ENCODE measurements around the gene GYS1.

The GYS1 gene

DNA sequence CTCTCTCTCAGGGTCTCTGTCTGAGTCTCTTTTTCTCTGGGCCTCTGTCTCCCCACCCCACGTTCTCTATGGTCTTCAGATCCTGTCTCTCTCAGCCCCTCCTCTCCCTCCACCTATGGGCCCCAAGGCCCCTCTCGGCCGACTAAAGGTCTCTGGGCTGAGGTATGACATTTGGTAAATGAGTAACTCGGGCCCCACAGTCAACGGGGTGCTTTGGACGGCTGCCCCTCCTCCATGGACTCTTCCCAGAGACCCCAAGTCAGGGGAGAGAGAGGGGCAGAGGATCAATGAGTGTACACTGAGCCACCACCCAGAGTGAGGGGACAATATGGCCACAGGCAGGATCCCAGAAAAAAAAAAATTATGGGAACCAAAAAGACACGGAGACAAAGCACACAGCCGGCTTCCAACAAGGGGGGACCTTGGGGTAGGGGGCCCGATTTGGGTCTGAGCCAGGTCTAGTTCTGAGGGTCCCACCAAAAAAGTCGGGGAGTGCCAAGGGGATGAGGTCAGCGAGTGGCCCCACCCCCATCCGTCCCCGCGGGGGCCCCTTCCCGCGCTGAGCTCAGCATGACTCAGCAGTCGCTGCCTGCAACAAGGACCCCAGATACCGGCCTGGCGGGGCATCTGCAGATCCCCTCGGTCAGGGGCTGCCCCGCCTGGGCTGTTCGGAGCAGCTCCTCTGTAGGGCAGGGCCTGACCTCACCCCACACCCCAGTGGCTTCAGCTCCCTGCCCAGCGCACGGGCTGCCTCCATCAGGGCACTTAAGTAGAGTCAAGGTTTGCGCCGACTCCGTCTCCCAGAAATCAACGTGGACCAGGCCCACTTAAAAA, 29.5 kb downstream of the GYS1 start:
- peak; percentile 43 for DNase-seq (ENCODE audit: low read depth)

DNA sequence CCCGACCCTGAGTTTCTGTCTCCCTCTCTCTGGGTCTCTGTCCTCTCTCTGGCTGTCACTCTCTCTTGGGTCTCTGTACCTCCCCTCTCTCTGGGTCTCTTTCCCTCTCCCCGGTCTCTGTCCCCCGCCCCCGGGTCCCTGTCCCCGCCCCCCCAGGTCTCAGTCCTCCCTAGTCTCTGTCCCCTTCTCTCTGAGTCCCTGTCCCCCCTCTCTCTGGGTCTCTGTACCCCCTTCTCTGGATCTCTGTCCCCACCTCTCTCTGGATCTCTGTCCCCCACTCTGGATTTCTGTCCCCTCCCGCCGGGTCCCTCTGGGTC, 30.3 kb downstream of the GYS1 start:
- DNase-seq (ENCODE audit: low read depth), result no peak

DNA sequence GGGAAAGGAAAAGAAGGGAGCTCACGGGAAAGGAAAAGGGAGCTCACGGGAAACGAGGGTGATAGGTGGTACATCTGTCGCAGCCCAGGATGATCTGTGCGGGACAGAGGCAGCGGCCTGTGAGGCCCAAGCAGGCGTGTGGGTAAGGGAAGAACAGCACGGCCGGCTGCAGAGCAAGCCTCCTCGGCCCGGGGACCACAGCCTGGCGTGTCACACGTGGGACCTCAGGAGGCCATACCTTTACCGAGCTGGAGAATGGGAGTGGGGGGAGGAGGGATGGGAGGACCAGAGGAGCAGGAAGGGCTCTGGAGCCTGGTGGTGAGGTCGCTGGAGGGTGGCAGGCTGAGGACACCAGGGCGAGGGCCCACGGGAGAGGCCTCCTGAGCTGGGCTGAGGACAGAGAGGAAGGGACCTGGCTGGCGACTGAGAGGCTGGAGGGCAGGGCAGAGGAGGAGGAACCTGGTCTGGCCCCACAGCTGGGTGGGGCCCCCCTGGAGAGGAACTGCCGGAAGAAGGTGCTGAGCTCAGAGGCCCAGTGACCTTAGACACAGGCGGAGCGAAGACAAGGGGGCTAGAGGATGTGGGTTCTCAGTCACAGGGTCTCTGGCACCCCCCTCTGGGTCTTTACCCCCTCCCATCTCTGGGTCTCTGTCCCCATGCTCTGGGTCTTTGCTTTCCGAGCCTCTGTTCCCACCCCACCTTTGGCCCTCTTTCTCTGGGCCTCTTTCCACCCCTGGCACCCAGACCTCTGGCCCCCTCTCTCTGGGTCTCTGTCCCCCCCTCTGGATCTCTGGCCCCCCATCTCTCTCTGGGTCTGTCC, 30.9 kb downstream of the GYS1 start:
- no peak for DNase-seq (ENCODE audit: low read depth)

DNA sequence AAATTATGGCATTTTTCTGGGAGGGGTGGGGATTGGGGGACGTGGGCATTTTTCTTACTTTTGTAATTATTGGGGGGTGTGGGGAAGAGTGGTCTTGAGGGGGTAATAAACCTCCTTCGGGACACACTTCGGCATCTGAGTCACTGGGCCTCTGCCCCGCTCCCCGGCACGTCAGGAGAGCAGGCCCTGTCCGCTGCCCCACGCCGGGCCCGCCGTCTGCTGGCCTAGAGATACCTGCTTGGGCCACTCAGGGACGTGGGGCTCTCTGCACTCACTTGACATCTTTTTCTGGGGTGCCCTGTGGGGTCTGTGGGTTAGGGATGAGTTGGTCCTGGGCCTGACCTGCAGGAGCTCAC, 31.5 kb downstream of the GYS1 start:
- no peak for DNase-seq (ENCODE audit: low read depth)

DNA sequence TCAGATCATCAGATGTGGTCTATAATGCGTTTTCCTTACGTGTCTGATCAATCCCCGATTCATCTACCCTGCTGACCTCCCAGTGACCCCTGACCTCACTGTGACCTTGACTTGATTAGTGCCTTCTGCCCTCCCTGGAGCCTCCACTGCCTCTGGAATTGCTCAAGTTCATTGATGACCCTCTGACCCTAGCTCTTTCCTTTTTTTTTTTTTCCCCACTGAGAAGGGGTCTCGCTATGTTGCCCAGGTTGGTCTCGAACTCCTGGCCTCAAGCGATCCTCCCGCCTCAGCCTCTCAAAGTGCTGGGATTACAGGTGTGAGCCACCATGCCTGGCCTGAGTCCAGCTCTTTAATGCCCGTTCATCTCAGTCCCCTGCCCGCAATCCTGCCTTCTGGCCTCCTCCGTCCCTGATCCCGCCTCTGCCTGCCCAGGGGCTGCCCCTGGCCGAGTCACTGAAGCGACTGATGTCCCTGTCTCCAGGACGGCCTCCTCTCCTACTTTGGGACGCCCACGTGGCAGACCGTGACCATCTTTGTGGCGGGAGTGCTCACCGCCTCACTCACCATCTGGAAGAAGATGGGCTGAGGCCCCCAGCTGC, 32.0 kb downstream of the GYS1 start:
- no peak for DNase-seq (ENCODE audit: low read depth)

DNA sequence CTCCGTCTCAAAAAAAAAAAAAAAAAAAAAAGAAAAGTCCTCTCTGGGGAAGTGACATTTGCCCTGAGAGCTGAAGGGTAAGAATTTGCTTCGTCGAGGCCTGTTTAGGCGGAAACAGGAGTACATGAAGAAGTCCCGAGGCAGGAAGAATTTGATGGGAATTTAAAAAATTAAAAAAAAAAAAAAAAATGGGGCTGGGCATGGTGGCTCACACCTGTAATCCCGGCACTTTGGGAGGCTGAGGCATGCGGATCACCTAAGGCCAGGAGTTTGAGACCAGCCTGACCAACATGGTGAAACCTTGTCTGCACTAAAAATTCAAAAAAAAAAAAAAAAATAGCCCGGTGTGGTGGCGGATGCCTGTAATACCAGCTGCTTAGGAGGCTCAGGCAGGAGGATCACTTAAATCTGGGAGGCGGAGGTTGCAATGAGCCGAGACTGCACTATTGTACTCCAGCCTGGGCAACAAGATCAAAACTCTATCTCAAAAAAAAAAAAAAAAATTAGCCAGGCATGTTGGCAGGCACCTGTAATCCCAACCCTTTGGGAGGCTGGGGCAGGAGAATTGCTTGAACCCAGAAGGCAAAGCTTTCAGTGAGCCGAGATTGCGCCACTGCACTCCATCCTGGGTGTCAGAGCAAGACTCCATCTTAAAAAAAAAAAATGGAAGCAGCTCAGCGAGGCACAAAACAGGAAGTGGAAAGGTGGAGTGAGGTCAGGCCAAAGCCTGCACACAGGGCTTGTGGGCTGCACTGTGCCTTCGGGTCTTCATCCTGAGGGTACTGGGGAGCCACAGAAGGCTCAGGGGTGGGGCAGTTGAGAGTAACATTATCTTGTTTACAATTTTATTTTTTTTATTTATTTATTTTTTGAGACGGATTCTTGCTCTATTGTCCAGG, 33.5 kb downstream of the GYS1 start:
- no peak for DNase-seq (ENCODE audit: low read depth)

DNA sequence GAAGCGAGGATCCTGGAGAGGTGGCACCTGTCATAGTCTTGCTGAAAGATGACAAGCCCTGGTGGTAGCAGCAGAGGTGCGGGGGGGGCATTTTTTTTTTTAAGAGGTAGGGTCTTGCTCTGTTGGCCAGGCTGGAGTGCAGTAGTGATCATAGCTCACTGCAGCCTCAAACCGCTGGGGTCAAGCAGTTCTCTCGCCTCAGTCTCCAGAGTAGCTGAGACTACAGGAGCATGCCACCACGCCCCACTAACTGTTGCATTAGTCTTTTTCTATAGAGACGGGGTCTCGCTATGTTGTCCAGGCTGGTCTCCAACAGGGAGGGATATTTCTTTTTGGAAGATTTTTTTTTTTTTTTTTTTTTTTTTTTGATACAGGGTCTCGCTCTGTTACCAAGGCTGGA, 35.1 kb downstream of the GYS1 start:
- no peak for DNase-seq (ENCODE audit: low read depth)

DNA sequence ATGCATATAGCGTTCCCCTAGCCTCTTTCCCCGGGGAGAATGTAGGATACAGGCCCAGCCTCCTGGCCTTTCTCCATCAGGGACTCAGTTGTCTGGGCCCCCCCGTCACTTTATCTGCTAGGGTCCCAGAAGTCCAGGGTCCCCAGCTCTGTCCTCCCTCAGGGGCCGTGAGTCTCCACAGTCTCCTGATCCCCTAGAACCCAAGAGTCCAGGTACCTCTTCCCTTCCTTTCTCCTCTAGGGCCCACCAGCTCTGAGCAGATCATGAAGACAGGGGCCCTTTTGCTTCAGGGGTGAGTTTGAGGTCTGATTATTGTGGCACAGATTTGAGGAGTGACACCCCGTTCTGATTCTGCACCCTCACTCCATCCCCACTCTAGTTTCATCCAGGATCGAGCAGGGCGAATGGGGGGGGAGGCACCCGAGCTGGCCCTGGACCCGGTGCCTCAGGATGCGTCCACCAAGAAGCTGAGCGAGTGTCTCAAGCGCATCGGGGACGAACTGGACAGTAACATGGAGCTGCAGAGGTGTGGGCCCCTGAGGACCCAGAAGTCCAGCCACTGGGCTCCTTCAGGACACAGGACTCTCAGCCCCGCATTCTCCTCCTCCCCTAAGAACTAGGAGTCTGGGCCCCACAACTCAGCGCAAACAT, 37.7 kb downstream of the GYS1 start:
- no peak for DNase-seq (ENCODE audit: low read depth)

DNA sequence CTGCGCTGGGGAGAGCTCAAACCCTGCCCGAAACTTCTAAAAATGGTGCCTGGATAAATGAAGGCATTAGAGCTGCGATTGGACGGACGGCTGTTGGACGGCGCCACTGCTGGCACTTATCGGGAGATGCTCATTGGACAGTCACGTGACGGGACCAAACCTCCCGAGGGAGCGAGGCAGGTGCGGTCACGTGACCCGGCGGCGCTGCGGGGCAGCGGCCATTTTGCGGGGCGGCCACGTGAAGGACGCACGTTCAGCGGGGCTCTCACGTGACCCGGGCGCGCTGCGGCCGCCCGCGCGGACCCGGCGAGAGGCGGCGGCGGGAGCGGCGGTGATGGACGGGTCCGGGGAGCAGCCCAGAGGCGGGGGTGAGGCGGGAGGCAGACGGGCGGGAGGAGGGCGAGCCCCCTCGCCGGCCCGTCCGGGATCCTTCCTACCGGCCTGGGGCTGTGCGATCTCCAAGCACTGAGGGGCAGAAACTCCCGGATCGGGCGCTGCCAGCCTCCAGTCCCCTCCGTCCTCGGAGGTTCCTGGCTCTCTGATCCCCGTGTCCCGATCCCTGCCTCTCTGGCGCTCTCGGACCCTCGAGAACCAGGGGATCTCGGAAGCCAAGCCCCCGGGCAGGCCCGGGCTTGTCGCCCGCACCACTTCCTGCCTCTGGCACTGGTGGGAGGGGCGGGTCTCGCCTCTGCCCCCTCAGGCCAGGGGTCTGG, 38.4 kb downstream of the GYS1 start, which contains the start of gene BAX:
BAX (plus strand) TSS at position 281 of the 713 bp plus-strand sequence; CDS start at position 335, 54 bp downstream.
- DNase-seq (ENCODE audit: low read depth), result peak; percentile 83

DNA sequence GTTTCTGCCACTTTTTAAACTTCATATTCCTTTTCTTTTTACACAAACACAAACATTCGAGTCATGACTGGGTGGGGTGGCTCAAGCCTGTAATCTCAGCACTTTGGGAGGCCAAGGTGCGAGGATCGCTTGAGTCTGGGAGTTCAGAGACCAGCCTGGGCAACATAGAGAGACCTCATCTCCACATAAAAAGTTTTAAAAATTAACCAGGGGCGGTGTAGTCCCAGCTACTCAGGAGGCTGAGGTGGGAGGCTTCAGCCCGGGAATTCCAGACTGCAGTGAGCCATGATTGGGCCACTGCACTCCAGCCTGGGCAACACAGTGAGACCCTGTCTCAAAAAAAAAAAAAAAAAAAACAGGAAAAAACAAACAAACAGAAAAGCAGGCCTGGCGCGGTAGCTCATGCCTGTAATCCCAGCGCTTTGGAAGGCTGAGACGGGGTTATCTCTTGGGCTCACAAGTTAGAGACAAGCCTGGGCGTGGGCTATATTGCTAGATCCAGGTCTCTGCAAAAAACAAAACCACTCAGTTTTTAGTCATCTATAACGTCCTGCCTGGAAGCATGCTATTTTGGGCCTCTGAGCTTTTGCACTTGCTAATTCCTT, 39.0 kb downstream of the GYS1 start:
- DNase-seq (ENCODE audit: low read depth), result no peak

DNA sequence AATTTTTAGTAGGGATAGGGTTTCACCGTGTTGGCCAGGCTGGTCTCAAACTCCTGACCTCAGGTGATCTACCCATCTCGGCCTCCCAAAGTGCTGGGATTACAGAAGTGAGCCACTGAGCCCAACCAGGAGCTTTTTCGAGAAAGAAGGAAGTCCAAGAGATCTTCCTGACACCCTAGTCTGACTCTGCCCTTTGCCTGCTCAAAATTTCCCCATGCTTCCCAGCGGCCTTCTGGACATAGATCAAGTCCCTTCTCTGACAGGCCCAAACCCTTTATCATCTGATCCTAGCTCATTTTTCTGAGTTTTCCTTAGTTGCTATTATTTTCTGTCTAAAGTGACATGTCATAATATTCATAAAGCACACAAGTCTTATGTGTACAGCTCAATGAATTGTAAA, 40.0 kb downstream of the GYS1 start:
- DNase-seq (ENCODE audit: low read depth), result no peak

DNA sequence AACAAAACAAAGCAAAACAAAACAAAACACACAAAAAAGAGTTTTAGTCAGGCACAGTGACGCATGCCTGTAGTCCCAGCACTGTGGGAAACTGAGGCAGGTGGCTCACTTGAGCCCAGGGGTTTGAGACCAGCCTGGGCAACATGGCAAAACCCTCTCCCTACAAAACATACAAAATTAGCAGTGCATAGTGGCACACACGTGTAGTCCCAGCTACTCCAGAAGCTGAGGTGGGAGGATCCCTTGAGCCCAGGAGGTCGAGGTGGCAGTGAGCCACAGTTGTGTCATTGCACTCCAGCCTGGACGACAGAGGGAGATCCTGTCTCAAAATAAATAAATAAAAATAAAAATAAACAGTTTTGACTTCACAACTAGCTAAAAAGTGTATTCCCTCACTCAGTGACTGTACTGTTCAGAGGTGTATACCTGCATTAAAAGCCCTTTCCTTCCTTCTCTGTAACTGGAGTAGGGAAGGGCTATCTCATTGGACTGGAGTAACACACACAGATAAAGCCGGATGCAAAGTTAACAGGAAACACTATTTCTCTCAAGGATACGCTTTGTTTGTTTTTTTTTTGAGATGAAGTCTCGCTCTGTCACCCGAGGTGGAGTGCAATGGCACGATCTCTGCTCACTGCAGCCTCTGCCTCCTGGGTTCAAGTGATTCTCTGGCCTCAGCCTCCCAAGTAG, 42.1 kb downstream of the GYS1 start:
- no peak for DNase-seq (ENCODE audit: low read depth)

DNA sequence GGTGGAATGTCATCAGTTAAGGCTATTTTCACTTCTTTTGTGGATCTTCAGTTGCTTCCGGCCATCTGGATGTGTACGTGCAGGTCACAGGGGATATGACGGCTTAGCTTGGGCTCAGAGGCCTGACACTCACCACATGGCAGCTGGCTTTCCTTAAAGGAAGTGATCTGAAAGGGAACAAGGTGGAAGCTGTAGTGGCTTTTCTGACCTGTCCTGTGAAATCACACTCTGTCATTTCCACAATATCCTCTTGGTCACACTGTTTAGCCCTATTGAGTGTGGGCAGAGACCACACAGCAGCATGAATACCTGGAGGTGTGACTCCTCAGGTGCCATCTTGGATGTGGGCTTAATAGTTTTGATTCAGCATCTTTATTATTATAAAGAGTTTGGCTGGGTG, 43.0 kb downstream of the GYS1 start:
- no peak for DNase-seq (ENCODE audit: low read depth)

DNA sequence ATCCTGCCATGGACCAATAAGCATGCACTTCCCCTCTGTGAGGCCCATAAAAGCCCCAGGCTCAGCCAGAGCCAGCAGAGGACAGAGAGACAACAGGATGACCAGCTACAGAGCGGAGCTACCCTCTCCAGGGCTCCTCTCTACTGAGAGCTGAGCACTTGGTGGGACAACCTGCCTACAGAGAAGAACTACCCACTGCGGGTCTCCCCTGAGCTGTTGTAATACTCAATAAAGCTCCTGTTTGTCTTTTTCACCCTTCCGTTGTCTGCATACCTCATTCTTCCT, 45.9 kb downstream of the GYS1 start:
- DNase-seq (ENCODE audit: low read depth), result no peak

DNA sequence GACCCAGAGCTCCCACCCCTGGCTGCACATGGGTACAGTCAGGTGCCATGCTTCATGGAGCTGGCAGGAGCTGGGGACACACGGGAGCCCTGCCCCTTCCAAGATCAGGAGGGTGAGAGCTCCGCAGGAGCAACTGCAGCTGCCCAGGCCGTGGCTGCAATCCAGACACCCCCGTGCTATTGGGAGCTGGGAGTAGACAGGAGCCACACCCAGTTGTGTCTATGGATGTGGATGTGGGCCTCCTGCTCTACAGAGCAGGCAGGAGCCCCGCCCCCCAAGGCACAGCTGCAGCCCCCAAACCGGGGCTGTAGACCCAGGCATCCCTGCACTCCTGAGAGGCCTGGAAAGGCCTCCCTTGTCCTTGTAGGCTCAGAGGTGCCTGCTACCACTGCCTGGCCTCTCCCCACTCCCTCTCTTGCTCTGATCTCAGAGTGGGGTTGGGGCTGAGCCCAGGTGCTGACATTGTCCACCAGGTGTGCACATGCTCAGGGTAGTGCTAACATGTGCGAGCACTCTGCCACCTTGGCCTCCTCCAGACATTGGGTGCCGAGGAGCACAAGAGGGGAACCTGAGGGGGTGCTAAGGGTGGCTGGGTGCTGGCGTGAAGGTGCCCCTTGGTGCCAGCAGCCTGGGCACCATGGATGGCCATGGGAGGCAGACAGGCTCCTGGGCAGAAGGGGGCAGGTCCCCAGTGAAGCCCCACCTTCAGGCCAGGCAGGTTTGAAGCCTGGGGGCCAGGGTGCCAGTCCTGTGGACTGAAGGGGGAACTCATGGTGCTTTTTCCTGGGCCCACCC, 46.4 kb downstream of the GYS1 start:
- DNase-seq (ENCODE audit: low read depth), result no peak

DNA sequence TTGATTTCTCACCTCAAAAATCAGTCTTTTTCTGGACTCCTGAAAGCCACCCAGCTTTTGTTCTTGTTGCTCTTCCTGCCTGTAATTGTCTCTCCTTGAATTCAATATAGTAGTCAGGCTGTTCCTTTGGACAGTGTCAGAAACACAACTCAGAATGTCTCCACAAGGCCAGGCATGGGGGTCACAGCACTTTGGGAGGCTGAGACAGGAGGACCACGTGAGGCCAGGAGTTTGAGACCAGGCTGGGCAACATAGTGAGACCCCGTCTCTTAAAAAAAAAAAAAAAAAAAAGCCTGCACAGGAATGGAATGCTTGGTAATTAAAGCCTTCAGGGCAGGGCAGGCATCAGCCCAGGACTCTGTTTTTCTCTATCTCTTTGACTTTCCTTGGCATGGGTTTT, 47.3 kb downstream of the GYS1 start:
- no peak for DNase-seq (ENCODE audit: low read depth)

DNA sequence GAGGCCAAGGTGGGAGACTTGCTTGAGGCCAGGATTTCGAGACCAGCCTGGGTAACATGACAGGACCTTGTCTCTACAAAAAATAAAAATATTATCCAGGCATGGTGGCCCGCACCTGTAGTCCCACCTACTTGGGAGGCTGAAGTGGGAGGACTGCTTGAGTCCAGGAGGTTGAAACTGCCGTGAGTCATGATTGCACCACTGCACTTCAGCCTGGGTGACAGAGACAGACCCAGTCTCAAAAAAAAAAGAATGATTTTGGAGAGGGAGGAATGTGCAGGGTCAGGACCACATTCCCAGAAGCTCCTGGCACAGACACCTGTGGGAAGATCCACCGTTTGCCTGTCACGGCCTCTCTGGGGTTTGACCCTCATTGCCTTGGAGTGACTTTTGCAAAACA, 47.7 kb downstream of the GYS1 start:
- DNase-seq (ENCODE audit: low read depth), result no peak

DNA sequence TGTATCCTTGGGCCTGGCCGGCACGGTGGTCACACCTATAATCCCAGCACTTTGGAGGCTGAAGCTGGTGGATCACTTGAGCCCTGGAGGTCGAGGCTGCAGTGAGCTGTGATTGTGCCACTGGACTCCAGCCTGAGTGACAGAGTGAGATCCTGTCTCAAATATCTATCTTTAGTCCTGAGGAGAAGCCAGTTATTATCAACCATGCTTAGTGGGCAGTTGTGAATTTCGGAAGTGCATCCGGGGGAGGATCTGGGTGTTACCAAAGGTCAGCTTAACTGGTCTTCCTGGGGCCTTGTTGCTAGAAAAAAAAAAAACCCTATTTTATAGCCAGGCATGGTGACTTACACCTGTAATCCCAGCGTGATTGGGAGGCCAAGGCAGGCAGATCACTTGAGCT, 50.0 kb downstream of the GYS1 start:
- DNase-seq (ENCODE audit: low read depth), result no peak

DNA sequence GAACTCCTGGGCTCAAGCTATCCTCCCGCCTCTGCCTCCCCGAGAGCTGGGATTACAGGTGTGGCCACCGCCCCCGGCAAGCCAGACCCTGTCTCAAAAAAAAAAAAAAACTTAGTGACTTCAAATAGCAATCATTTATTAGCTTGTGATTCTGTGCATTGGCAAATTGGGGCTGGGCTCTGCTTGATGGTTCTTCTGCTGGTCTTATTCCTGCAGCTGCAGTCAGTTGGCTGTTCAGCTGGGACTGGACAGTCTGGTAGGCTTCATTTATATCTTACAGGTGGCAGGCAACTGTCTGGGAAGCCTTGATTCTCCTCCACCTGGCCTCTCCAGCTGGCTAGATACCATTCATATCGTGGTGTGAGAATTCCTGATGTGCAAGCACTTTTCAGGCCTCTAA, 52.2 kb downstream of the GYS1 start:
- no peak for DNase-seq (ENCODE audit: low read depth)

Measured in stimulated activated CD8-positive, alpha-beta memory T cell treated with anti-CD3 and anti-CD28 coated beads, Interleukin-15, amount 100 ng/mL, for 24 hours (primary cell).